GM18861 (cell line): ENCODE measurements around the gene SGSM1.
"Not testable (repeated sequence)": the region's sequence is repeated elsewhere in the genome, so short reads cannot be mapped to it uniquely, and the experiment has no call there.

Experiments
- ATAC-seq: cut with Tn5 transposase; IDR thresholded peaks from one replicate; pipeline ENCODE4 v1.9.1; 2021; ENCODE audit not compliant: unreplicated experiment

The SGSM1 gene

GRCh38 chr22:24834845-24835570, 29.0 kb downstream of the SGSM1 start:
- no peak for ATAC-seq

DNA sequence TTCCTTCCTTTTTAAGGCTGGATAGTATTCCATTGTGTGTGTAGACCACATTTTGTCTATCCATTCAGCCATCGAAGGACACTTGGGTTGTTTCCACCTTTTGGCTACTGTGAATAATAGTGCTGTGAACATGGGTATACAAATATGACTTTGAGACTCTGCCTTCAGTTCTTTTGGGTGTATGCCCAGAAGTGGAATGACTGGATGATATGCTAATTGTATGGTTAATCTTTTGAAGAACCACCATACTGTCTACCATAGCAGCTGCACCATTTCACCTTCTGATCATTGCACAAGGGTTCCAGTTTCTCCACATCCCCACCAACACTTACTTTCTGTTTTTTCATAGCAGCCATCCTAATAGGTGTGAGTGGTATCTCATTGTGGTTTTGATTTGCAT, 30.3 kb downstream of the SGSM1 start:
- no peak for ATAC-seq

- ATAC-seq: not testable (repeated sequence)
Observed at GRCh38 chr22:24837517-24837916, 31.5 kb downstream of the SGSM1 start.

DNA sequence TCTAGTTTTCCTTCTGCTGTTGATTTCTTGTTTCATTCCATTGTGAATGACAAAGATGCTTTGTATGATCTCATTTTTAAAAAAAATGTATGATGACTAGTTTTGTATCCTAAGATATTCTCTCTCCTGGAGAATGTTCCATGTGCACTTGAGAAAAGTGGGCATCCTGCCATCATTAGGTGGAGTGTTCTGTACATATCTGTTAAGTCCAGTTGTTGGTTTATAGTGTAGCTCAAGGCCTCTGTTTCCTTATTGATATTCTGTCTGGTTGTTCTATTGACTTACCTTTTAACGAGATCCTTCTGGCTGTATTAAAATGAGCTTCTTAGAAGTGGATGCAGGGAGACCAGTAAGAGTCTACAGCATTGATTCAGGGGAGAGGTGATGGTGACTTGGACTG, 35.2 kb downstream of the SGSM1 start:
- no peak for ATAC-seq

GRCh38 chr22:24843048-24843447, 37.0 kb downstream of the SGSM1 start:
- no peak for ATAC-seq

GRCh38 chr22:24845041-24845898, 39.3 kb downstream of the SGSM1 start:
- ATAC-seq: no peak

DNA sequence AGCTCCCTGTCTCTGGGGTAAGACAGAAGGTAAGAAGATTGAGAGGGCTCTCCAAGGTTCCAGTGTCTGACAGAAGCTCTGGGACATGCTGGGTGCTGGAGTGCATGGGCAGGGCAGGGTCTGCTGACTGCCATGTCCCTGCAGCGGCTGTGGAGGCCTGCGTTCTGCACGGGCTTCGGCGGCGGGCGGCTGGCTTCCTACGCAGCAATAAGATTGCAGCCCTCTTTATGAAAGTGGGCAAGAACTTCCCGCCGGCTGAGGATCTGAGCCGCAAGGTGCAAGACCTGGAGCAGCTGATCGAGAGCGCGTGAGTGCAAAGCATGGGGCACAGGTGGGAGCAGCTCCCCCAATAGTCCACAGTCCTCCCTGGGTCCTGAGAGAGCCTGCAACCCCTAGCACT, 41.5 kb downstream of the SGSM1 start:
- ATAC-seq: no peak

DNA sequence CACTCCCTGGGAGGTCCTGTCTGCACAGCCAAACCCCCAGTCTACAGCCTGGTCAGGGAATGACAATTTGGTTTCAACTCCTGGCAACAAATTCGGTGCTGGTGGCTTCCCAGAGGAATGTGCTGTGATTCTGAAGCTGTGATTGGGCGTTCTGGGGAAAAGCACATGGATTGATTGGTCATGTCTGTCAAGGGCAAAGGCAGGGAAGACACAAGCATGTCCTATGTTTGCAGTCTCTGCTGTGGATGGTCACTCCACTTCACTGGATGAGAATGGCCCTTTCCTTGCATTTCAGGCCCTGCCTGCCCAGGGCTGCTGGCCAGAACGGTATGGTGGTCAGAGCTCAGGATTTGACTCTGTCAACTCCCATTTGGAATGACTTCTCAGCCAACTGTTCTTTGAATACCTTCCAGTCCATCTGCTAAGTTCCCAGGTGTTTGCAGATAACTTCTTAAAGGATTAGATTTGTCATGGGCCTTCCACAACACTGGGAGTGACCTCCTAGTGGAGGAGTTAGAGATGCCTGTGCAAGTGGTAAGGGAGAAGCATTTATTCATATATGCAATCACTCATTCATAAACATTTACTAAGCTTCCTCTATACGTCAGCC, 42.7 kb downstream of the SGSM1 start:
- no peak for ATAC-seq

- ATAC-seq: no peak
Observed at GRCh38 chr22:24855794-24856193, 49.8 kb downstream of the SGSM1 start.

GRCh38 chr22:24857576-24857975, 51.6 kb downstream of the SGSM1 start:
- no peak for ATAC-seq

DNA sequence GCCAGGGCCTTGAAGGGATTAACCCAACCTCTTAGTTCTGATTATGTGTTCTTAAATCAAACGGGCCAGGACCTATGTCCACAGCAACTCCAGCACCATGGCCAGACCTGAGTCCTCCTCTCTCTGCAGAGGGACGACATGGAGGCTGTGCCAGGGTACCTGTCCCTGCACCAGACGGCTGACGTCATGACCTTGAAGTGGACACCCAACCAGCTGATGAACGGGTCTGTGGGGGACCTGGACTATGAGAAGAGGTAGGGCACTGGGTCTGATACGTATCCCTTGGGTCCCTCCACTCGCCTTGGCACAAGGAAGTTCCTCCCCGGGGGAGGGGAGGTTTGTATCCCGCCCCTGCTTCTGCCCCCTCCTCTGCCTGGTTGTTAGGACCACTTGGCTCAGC, 53.6 kb downstream of the SGSM1 start:
- ATAC-seq: no peak

DNA sequence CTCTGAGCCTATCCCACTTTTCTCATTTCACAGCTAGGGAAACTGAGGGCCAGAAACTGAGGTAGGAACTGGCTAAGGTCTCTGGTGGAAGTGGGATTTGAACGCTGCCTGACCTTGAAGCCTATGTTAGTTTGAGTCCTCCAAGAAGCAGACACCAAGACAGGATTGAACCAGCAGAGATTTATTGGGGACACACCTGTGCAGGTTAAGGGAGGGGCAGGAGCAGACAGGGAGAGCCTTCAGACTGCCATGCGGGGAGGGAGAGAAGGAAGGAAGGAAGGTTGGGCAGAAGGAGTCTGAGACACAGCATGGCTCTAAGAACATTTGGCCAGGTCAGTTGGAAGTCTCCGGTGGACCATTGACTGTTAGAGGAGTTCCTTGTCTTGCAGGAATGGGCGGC, 59.5 kb downstream of the SGSM1 start:
- no peak for ATAC-seq

DNA sequence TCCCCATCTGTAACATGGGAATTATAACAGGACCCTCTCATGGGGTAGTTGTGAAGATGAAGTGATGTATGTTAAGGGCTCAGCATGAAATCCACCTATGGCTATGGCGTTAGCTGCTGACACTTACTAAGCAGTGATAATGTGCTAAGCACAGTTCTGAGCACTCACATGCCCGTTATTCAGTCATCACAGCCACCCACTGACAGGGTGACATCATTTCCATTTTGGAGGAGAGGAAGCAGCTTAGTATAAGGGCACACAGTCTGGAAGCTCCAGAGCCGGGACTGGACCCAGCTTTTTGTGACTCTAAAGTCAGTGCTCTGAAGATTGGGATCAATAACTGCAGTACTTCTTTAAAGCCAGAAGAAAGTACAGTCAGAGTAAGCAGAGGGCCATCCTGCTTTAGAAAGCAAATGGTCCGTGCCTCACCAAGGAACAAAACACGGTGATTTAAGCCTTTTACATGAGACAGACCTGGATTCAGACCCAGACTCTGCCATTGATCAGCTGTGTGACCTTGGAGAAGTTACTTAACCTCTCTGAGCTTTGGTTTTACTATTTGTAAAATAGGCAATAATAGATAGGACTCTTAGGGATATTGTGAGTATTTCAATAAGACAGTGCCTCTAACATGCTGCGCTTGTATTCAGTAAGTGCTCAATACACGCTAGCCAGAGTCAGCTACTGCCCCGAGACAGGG, 61.5 kb downstream of the SGSM1 start:
- ATAC-seq: no peak

GRCh38 chr22:24868979-24869378, 63.0 kb downstream of the SGSM1 start:
- no peak for ATAC-seq

GRCh38 chr22:24871611-24872205, 65.7 kb downstream of the SGSM1 start:
- no peak for ATAC-seq

- ATAC-seq: no peak
Observed at GRCh38 chr22:24873226-24873625, 67.2 kb downstream of the SGSM1 start.

- no peak for ATAC-seq
Observed at GRCh38 chr22:24875862-24876506, 70.0 kb downstream of the SGSM1 start.

DNA sequence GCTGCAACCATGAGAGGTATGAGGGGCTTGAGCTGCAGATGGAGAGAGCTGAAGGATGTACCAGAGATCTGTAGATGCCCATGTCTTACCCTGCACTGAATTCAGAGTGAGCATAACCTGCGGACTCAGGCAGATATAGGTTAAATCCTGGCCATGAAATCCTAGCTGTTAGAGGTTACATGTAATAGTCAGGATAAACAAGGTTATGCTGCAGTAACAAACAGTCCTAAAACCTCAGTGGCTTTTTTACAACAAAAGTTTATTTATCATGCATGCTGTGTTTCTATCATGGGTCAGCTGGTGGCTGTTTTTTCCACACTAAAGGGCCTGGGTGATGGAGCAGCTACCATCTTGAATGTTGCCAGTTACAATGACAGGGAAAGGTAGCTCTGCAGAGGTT, 70.7 kb downstream of the SGSM1 start:
- ATAC-seq: no peak

- no peak for ATAC-seq
Observed at GRCh38 chr22:24878969-24879368, 73.0 kb downstream of the SGSM1 start.

- no peak for ATAC-seq
Observed at GRCh38 chr22:24883432-24883831, 77.4 kb downstream of the SGSM1 start.
